ENCODE results near the gene DARS1.

DNA sequence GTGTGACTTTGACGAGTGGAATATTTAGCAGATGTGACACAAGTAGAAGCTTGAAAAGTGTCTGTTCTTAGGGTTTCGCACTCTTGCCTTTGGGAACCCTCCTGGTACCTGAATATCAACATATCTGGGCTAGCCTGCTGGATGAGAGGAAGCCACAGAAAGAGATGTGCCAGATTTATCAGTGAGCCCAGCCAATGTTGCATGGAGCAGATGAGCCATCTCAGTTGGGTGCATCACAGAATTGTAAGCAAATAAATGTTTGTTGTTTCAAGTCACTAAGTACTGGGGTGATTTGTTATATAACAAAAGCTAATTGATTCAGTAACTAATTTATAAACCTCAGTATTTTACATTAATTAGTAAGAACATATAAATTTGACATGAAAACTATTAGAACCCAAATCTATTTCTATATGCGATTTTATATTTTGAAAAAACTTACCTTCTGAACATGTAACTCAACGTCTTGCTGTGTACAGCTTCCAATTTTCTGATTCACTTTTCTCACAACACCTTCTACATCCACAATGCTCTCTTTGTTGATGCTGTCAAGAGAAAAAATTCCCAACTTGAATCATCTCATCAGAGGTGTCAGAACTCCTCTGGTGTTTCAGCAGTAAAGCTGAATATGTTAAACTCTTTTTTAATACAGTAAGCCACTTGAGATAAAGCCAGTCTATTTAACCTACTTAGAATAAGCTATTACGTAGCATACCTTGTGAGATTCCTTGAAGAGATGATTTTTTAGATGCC, 42.3 kb downstream of the DARS1 start:
- TF ChIP-seq, protein P1, sequence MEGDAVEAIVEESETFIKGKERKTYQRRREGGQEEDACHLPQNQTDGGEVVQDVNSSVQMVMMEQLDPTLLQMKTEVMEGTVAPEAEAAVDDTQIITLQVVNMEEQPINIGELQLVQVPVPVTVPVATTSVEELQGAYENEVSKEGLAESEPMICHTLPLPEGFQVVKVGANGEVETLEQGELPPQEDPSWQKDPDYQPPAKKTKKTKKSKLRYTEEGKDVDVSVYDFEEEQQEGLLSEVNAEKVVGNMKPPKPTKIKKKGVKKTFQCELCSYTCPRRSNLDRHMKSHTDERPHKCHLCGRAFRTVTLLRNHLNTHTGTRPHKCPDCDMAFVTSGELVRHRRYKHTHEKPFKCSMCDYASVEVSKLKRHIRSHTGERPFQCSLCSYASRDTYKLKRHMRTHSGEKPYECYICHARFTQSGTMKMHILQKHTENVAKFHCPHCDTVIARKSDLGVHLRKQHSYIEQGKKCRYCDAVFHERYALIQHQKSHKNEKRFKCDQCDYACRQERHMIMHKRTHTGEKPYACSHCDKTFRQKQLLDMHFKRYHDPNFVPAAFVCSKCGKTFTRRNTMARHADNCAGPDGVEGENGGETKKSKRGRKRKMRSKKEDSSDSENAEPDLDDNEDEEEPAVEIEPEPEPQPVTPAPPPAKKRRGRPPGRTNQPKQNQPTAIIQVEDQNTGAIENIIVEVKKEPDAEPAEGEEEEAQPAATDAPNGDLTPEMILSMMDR (IDR thresholded peaks at IDR 0.05): no peak
- no peak for TF ChIP-seq POLR2AphosphoS5 (IDR thresholded peaks at IDR 0.05)
